Measurements from ENCODE around the gene MACF1.

The MACF1 gene

GRCh38 chr1:39434797-39435395, 230.4 kb downstream of the MACF1 start:
- no peak for DNase-seq (ENCODE audit: low spot score)
- TF ChIP-seq CTCF (IDR thresholded peaks at IDR 0.05; ENCODE audit: borderline replicate concordance, control extremely low read depth, extremely low read depth, insufficient read depth, missing control alignments): no peak
- in situ Hi-C loops (cut with MboI; ENCODE audit: low sequenced_read_pairs, unreplicated experiment): no loop called here

GRCh38 chr1:39435597-39435996, 231.1 kb downstream of the MACF1 start:
- in situ Hi-C loops (cut with MboI; ENCODE audit: low sequenced_read_pairs, unreplicated experiment): no loop called here
- no peak for TF ChIP-seq CTCF (IDR thresholded peaks at IDR 0.05; ENCODE audit: borderline replicate concordance, control extremely low read depth, extremely low read depth, insufficient read depth, missing control alignments)
- DNase-seq (ENCODE audit: low spot score): no peak

- no peak for DNase-seq (ENCODE audit: low spot score)
- TF ChIP-seq CTCF (IDR thresholded peaks at IDR 0.05; ENCODE audit: borderline replicate concordance, control extremely low read depth, extremely low read depth, insufficient read depth, missing control alignments): no peak
- in situ Hi-C loops (cut with MboI; ENCODE audit: low sequenced_read_pairs, unreplicated experiment): no loop called here
Observed at GRCh38 chr1:39436842-39437241, 232.3 kb downstream of the MACF1 start.

- no peak for DNase-seq (ENCODE audit: low spot score)
- TF ChIP-seq CTCF (IDR thresholded peaks at IDR 0.05; ENCODE audit: borderline replicate concordance, control extremely low read depth, extremely low read depth, insufficient read depth, missing control alignments): no peak
- in situ Hi-C loops (cut with MboI; ENCODE audit: low sequenced_read_pairs, unreplicated experiment): no loop called here
Observed at GRCh38 chr1:39438042-39438441, 233.5 kb downstream of the MACF1 start.

- DNase-seq (ENCODE audit: low spot score): no peak
- in situ Hi-C loops (cut with MboI; ENCODE audit: low sequenced_read_pairs, unreplicated experiment): no loop called here
Observed at GRCh38 chr1:39440856-39441255, 236.4 kb downstream of the MACF1 start.

GRCh38 chr1:39441797-39442196, 237.3 kb downstream of the MACF1 start:
- in situ Hi-C loops (cut with MboI; ENCODE audit: low sequenced_read_pairs, unreplicated experiment): no loop called here
- TF ChIP-seq CTCF (IDR thresholded peaks at IDR 0.05; ENCODE audit: borderline replicate concordance, control extremely low read depth, extremely low read depth, insufficient read depth, missing control alignments): no peak
- no peak for DNase-seq (ENCODE audit: low spot score)

More at GRCh38 chr1:39440856-39441255, 236.4 kb downstream of the MACF1 start:
- no peak for TF ChIP-seq CTCF (IDR thresholded peaks at IDR 0.05; ENCODE audit: borderline replicate concordance, control extremely low read depth, extremely low read depth, insufficient read depth, missing control alignments)

All from GM13976 (cell line).